Suprapubic skin (tissue), 4 donors: Measurements from ENCODE around the gene RHOT2.

Experiments used
- CTCF ChIP-seq, 2 donors: fragments of 200-600 bp in 1 of 2; fragments of 450-650 bp in 1 of 2; sonication (generic) in 1 of 2; IDR thresholded peaks; one replicate each; pipeline ENCODE4 v1.5.1; 2016 to 2019; ENCODE audit warnings: antibody characterized with exemption in 2 of 2, mild to moderate bottlenecking in 1 of 2, moderate library complexity in 1 of 2
- EP300 ChIP-seq: sonication (generic); formaldehyde crosslinking; IDR thresholded peaks from one replicate; pipeline ENCODE4 v1.6.1; 2017; ENCODE audit warnings: antibody characterized with exemption
- POLR2A ChIP-seq, 2 donors: fragments of 450-650 bp; IDR thresholded peaks; one replicate each; pipeline ENCODE4 v1.6.1; 2017; ENCODE audit warnings: antibody characterized with exemption in 2 of 2, mild to moderate bottlenecking in 2 of 2, moderate library complexity in 2 of 2
- POLR2AphosphoS5 ChIP-seq, 3 donors: sonication (generic); formaldehyde crosslinking; IDR thresholded peaks; one replicate each; pipeline ENCODE4 v1.6.1; 2017; ENCODE audit warnings: antibody characterized with exemption in 3 of 3

- TF ChIP-seq CTCF (IDR thresholded peaks at IDR 0.05) (no peak), POLR2AphosphoS5 (IDR thresholded peaks at IDR 0.05) (no peak), EP300 (no peak), POLR2A (IDR thresholded peaks at IDR 0.05) (no peak)
These were observed 27.0 kb downstream of the RHOT2 start for GRCh38 chr16:694863-695354.
